HepG2 (cell line): Measurements from ENCODE around the gene TMEM225B. TPM values are rescaled to one million over a fixed set of nuclear protein-coding genes. Genes with fewer than 3 reads are reported as not detected.

Experiments
- AFF4 ChIP-seq: sonication (generic); formaldehyde crosslinking; IDR thresholded peaks from 2 replicates; pipeline ENCODE4 v1.4.0; 2020; ENCODE audit warnings: missing genetic modification reagents
- ATF3 ChIP-seq: sonication (generic); formaldehyde crosslinking; IDR thresholded peaks from 2 replicates; pipeline ENCODE4 v1.4.0; 2020; ENCODE audit warnings: missing genetic modification reagents
- CEBPG ChIP-seq: IDR thresholded peaks from 2 replicates; pipeline ENCODE4 v1.6.1; 2016
- DZIP1 ChIP-seq: sonication (generic); formaldehyde crosslinking; IDR thresholded peaks from 2 replicates; pipeline ENCODE4 v1.5.0; 2020; ENCODE audit warnings: mild to moderate bottlenecking, missing genetic modification reagents
- ELF1 ChIP-seq: sonication (generic); formaldehyde crosslinking; IDR thresholded peaks from 2 replicates; pipeline ENCODE4 v1.4.0; 2020; ENCODE audit warnings: missing genetic modification reagents
- HHEX ChIP-seq: IDR thresholded peaks from 2 replicates; pipeline ENCODE4 v1.6.1; 2016; ENCODE audit warnings: control low read depth
- HNRNPH1 ChIP-seq: fragments of 200-400 bp; formaldehyde crosslinking; optimal IDR thresholded peaks from 2 replicates; pipeline ENCODE3; 2017; ENCODE audit warnings: mild to moderate bottlenecking, low read depth, low read length
- HNRNPL ChIP-seq: fragments of 200-400 bp; formaldehyde crosslinking; IDR thresholded peaks from 2 replicates; pipeline ENCODE4 v1.6.1; 2017; ENCODE audit warnings: mild to moderate bottlenecking, low read depth, low read length
- MEIS2 ChIP-seq: sonication (generic); formaldehyde crosslinking; IDR thresholded peaks from 2 replicates; pipeline ENCODE4 v1.9.0; 2021; ENCODE audit warnings: mild to moderate bottlenecking, missing genetic modification reagents
- PAXIP1 ChIP-seq: sonication (generic); formaldehyde crosslinking; conservative IDR thresholded peaks from 2 replicates; pipeline ENCODE4 v1.4.0; 2020; ENCODE audit warnings: mild to moderate bottlenecking, missing genetic modification reagents, moderate library complexity
- PITX1 ChIP-seq: sonication (generic); formaldehyde crosslinking; IDR thresholded peaks from 2 replicates; pipeline ENCODE4 v1.5.1; 2020; ENCODE audit warnings: mild to moderate bottlenecking, missing genetic modification reagents
- SMAD3 ChIP-seq: sonication (generic); formaldehyde crosslinking; IDR thresholded peaks from 2 replicates; pipeline ENCODE4 v1.4.0; 2020; ENCODE audit warnings: missing genetic modification reagents
- TP53 ChIP-seq: sonication (generic); formaldehyde crosslinking; conservative IDR thresholded peaks from 2 replicates; pipeline ENCODE4 v1.4.0; 2020; ENCODE audit warnings: missing genetic modification reagents
- ZNF121 ChIP-seq: sonication (generic); formaldehyde crosslinking; IDR thresholded peaks from 2 replicates; pipeline ENCODE4 v1.5.0; 2020; ENCODE audit warnings: mild to moderate bottlenecking, missing genetic modification reagents
- ZNF414 ChIP-seq: sonication (generic); formaldehyde crosslinking; IDR thresholded peaks from 2 replicates; pipeline ENCODE4 v1.5.0; 2020; ENCODE audit warnings: missing genetic modification reagents
- ZNF570 ChIP-seq: sonication (generic); formaldehyde crosslinking; IDR thresholded peaks from 2 replicates; pipeline ENCODE4 v1.4.0; 2020; ENCODE audit warnings: mild to moderate bottlenecking, missing genetic modification reagents, borderline replicate concordance
- ZNF572 ChIP-seq: sonication (generic); formaldehyde crosslinking; IDR thresholded peaks from 2 replicates; pipeline ENCODE4 v1.5.1; 2020; ENCODE audit warnings: mild to moderate bottlenecking, missing genetic modification reagents
- ZNF83 ChIP-seq: sonication (generic); formaldehyde crosslinking; IDR thresholded peaks from 2 replicates; pipeline ENCODE4 v1.4.0; 2020; ENCODE audit warnings: missing genetic modification reagents, mild to moderate bottlenecking, borderline replicate concordance
- ZSCAN30 ChIP-seq: sonication (generic); formaldehyde crosslinking; IDR thresholded peaks from 2 replicates; pipeline ENCODE4 v1.5.0; 2020; ENCODE audit warnings: mild to moderate bottlenecking, missing genetic modification reagents
- polyA plus RNA-seq, 8 experiments: library from polyadenylated mRNA; depleted of rRNA in 3 of 8; stranded (reverse) in 7 of 8; unstranded in 1 of 8; fragments of >200 nt; fragmentation: Illumina TruSeq in 4 of 8; extraction: Trizol in 4 of 8; gene quantifications; 2 replicates each; pipeline versions ENCODE4 v1.2.1 to v1.2.3, GENCODE V29; 2011 to 2016; ENCODE audit warnings: low read depth in 4 of 8, missing spikeins in 1 of 8, mixed read lengths in 1 of 8; ENCODE audit not compliant: insufficient read depth in 1 of 8
- total RNA-seq, 5 experiments: library from RNA; depleted of rRNA; stranded (reverse); fragments of >200 nt; fragmentation: Illumina TruSeq; extraction: Trizol; gene quantifications; 2 replicates each; pipeline ENCODE4 v1.2.3, GENCODE V29; 2016; ENCODE audit warnings: low read depth in 1 of 5

TMEM225B gene
- total and polyA plus RNA-seq, 2 of the 13 experiments (the other 11 are each of a cell fraction or from before 2014, with no cell fraction given), result 0.78 to 0.95 TPM

GRCh38 chr7:99616359-99617191 lies 18.5 kb downstream of the TMEM225B start, which contains the start of gene ZSCAN25 (continued):
- TF ChIP-seq AFF4 (CRISPR knock-in tag) (no peak), CEBPG (no peak), MEIS2 (CRISPR knock-in tag) (peak; percentile 84; the same call in 1 of the 2 replicates), ZNF414 (CRISPR knock-in tag) (peak; percentile 56), HNRNPL (0 out of 2 replicates have a peak, but pooled peaks have one; percentile 63), ATF3 (CRISPR knock-in tag) (peak; percentile 34; the same call in 1 of the 2 replicates), ZNF121 (no peak), SMAD3 (CRISPR knock-in tag) (peak; percentile 82), PAXIP1 (CRISPR knock-in tag) (peak; percentile 78), ELF1 (CRISPR knock-in tag) (peak; percentile 97), PITX1 (CRISPR knock-in tag) (peak; percentile 89), HNRNPH1 (no peak), ZNF572 (CRISPR knock-in tag) (no peak), ZSCAN30 (no peak), ZNF570 (CRISPR knock-in tag) (no peak), DZIP1 (CRISPR knock-in tag) (peak; percentile 73), TP53 (peak; percentile 49), ZNF83 (CRISPR knock-in tag) (0 out of 2 replicates have a peak, but pooled peaks have one; percentile 53), HHEX (CRISPR knock-in tag) (peak; percentile 17; the same call in 1 of the 2 replicates)
